SK-N-SH treated with all-trans-retinoic acid at 6 μM for 48 hours (cell line): ENCODE results near the gene ZSWIM7.
"Not testable (repeated sequence)": the region's sequence is repeated elsewhere in the genome, so short reads cannot be mapped to it uniquely, and the experiment has no call there.

ENCODE experiments used
- ATAC-seq: fragments of 200-7000 bp; cut with Tn5 transposase; 3 replicates; pipeline ENCODE4 v1.9.1; 2020; ENCODE audit warnings: mild to moderate bottlenecking, moderate library complexity
- ARNTL ChIP-seq: fragments of 450-650 bp; formaldehyde crosslinking; IDR thresholded peaks from 2 replicates; pipeline ENCODE4 v1.5.0; 2020; ENCODE audit warnings: low read depth, mild to moderate bottlenecking, moderate library complexity, borderline replicate concordance
- CSDC2 ChIP-seq: fragments of 250-450 bp; sonication (Bioruptor Pico); IDR thresholded peaks from 2 replicates; pipeline ENCODE4 v1.5.0; 2020; ENCODE audit warnings: mild to moderate bottlenecking, moderate library complexity
- ESRRG ChIP-seq: fragments of 250-450 bp; sonication (Bioruptor Pico); IDR thresholded peaks from 2 replicates; pipeline ENCODE4 v1.6.1; 2021; ENCODE audit warnings: mild to moderate bottlenecking
- GLIS3 ChIP-seq: fragments of 250-450 bp; sonication (Bioruptor Pico); IDR thresholded peaks from 2 replicates; pipeline ENCODE4 v1.5.0; 2020; ENCODE audit warnings: mild to moderate bottlenecking, moderate library complexity
- ISL1 ChIP-seq: fragments of 250-450 bp; sonication (Bioruptor Pico); IDR thresholded peaks from 2 replicates; pipeline ENCODE4 v2.1.2; 2022; ENCODE audit warnings: mild to moderate bottlenecking, moderate library complexity
- OSR1 ChIP-seq: fragments of 250-450 bp; sonication (Bioruptor Pico); IDR thresholded peaks from 2 replicates; pipeline ENCODE4 v1.8.0; 2022; ENCODE audit warnings: moderate library complexity, mild to moderate bottlenecking, inconsistent platforms
- PPARA ChIP-seq: fragments of 250-450 bp; sonication (Bioruptor Pico); IDR thresholded peaks from 2 replicates; pipeline ENCODE4 v1.5.0; 2020; ENCODE audit warnings: mild to moderate bottlenecking, borderline replicate concordance
- RARB ChIP-seq: fragments of 250-450 bp; sonication (Bioruptor Pico); IDR thresholded peaks from 2 replicates; pipeline ENCODE4 v1.8.0; 2021; ENCODE audit warnings: mild to moderate bottlenecking, moderate library complexity
- SNAI2 ChIP-seq: fragments of 250-450 bp; sonication (Bioruptor Pico); IDR thresholded peaks from 2 replicates; pipeline ENCODE4 v1.5.0; 2020; ENCODE audit warnings: mild to moderate bottlenecking, moderate library complexity
- TCF4 ChIP-seq: fragments of 250-450 bp; sonication (Bioruptor Pico); IDR thresholded peaks from 2 replicates; pipeline ENCODE4 v1.8.0; 2021; ENCODE audit warnings: mild to moderate bottlenecking, moderate library complexity, borderline replicate concordance
- TOX ChIP-seq: fragments of 250-450 bp; sonication (Bioruptor Pico); IDR thresholded peaks from 2 replicates; pipeline ENCODE4 v1.8.0; 2021; ENCODE audit warnings: mild to moderate bottlenecking, moderate library complexity, borderline replicate concordance
- TSHZ2 ChIP-seq: fragments of 250-450 bp; sonication (Bioruptor Pico); IDR thresholded peaks from 2 replicates; pipeline ENCODE4 v1.5.0; 2020; ENCODE audit warnings: mild to moderate bottlenecking, moderate library complexity
- ZC3H10 ChIP-seq: fragments of 250-450 bp; sonication (Bioruptor Pico); IDR thresholded peaks from 2 replicates; pipeline ENCODE4 v1.5.1; 2021; ENCODE audit warnings: mild to moderate bottlenecking, moderate library complexity
- ZFP3 ChIP-seq: fragments of 250-450 bp; sonication (Bioruptor Pico); IDR thresholded peaks from 2 replicates; pipeline ENCODE4 v1.5.0; 2020; ENCODE audit warnings: mild to moderate bottlenecking, moderate library complexity
- ZFP30 ChIP-seq: fragments of 450-650 bp; formaldehyde crosslinking; IDR thresholded peaks from 2 replicates; pipeline ENCODE4 v1.5.0; 2022; ENCODE audit warnings: mild to moderate bottlenecking, moderate library complexity
- ZNF565 ChIP-seq: fragments of 450-650 bp; formaldehyde crosslinking; conservative IDR thresholded peaks from 2 replicates; pipeline ENCODE4 v1.5.0; 2020; ENCODE audit warnings: low read depth, mild to moderate bottlenecking, moderate library complexity
- ZNF70 ChIP-seq: fragments of 450-650 bp; formaldehyde crosslinking; IDR thresholded peaks from 2 replicates; pipeline ENCODE4 v1.5.0; 2020; ENCODE audit warnings: mild to moderate bottlenecking, moderate library complexity
- ZNF8 ChIP-seq: fragments of 450-650 bp; formaldehyde crosslinking; IDR thresholded peaks from 2 replicates; pipeline ENCODE4 v1.5.0; 2020; ENCODE audit warnings: mild to moderate bottlenecking, moderate library complexity
- TF ChIP-seq, protein P1 (sequence below): fragments of 250-450 bp; sonication (Bioruptor Pico); IDR thresholded peaks from 2 replicates; pipeline ENCODE4 v1.5.1; 2020; ENCODE audit warnings: low read depth, mild to moderate bottlenecking, moderate library complexity
- TF ChIP-seq, protein P2 (sequence below): fragments of 250-450 bp; sonication (Bioruptor Pico); IDR thresholded peaks from 2 replicates; pipeline ENCODE4 v1.8.0; 2021; ENCODE audit warnings: low read depth, mild to moderate bottlenecking, moderate library complexity, borderline replicate concordance
- TF ChIP-seq, protein P3 (sequence below): fragments of 250-450 bp; sonication (Bioruptor Pico); IDR thresholded peaks from 2 replicates; pipeline ENCODE4 v1.8.0; 2020; ENCODE audit warnings: mild to moderate bottlenecking, moderate library complexity, borderline replicate concordance
- TF ChIP-seq, protein P4 (sequence below): fragments of 250-450 bp; sonication (Bioruptor Pico); IDR thresholded peaks from 2 replicates; pipeline ENCODE4 v1.5.1; 2021; ENCODE audit warnings: mild to moderate bottlenecking, moderate library complexity

ZSWIM7 gene

DNA sequence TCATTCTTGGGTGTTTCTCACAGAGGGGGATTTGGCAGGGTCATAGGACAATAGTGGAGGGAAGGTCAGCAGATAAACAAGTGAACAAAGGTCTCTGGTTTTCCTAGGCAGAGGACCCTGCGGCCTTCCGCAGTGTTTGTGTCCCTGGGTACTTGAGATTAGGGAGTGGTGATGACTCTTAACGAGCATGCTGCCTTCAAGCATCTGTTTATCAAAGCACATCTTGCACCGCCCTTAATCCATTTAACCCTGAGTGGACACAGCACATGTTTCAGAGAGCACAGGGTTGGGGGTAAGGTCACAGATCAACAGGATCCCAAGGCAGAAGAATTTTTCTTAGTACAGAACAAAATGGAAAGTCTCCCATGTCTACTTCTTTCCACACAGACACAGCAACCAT is 20.5 kb downstream of the ZSWIM7 start:
- not testable (repeated sequence) for ATAC-seq

- TF ChIP-seq ZC3H10 (CRISPR knock-in tag) = no peak
- no peak for TF ChIP-seq ARNTL (CRISPR knock-in tag)
- TF ChIP-seq SNAI2 (CRISPR knock-in tag) = no peak
- no peak for TF ChIP-seq ISL1 (CRISPR knock-in tag)
- no peak for TF ChIP-seq TOX (CRISPR knock-in tag)
- TF ChIP-seq TCF4 (CRISPR knock-in tag) = no peak
- TF ChIP-seq, protein P1, sequence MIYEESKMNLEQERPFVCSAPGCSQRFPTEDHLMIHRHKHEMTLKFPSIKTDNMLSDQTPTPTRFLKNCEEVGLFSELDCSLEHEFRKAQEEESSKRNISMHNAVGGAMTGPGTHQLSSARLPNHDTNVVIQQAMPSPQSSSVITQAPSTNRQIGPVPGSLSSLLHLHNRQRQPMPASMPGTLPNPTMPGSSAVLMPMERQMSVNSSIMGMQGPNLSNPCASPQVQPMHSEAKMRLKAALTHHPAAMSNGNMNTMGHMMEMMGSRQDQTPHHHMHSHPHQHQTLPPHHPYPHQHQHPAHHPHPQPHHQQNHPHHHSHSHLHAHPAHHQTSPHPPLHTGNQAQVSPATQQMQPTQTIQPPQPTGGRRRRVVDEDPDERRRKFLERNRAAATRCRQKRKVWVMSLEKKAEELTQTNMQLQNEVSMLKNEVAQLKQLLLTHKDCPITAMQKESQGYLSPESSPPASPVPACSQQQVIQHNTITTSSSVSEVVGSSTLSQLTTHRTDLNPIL (CRISPR knock-in tag) = no peak
- TF ChIP-seq ZFP30 = no peak
- TF ChIP-seq ZFP3 (CRISPR knock-in tag) = no peak
- no peak for ATAC-seq
Observed at GRCh38 chr17:15978606-15979005, 20.9 kb downstream of the ZSWIM7 start.

DNA sequence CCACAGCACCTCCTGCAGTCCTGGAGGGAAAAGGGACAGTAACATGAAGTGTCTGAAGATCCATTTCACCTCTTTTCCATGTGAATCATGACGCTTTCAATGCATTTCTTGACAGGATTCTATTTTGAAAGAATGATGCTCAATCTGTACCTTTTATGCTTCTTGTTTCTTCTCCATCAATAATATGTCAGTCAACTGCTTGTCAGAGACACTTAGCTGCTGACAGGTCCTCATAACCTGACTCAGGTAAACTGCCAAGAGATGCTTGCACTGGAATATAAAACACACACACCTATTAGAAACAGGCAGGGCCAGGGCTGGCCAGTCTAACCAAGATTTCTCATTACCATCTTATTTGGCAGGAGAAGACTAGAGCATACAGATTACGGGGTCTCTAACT is 21.6 kb downstream of the ZSWIM7 start:
- ATAC-seq = no peak
- TF ChIP-seq ZNF8 (CRISPR knock-in tag) (no peak), SNAI2 (CRISPR knock-in tag) (no peak)
- TF ChIP-seq, protein P2, sequence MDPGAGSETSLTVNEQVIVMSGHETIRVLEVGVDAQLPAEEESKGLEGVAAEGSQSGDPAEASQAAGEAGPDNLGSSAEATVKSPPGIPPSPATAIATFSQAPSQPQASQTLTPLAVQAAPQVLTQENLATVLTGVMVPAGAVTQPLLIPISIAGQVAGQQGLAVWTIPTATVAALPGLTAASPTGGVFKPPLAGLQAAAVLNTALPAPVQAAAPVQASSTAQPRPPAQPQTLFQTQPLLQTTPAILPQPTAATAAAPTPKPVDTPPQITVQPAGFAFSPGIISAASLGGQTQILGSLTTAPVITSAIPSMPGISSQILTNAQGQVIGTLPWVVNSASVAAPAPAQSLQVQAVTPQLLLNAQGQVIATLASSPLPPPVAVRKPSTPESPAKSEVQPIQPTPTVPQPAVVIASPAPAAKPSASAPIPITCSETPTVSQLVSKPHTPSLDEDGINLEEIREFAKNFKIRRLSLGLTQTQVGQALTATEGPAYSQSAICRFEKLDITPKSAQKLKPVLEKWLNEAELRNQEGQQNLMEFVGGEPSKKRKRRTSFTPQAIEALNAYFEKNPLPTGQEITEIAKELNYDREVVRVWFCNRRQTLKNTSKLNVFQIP (CRISPR knock-in tag) = no peak

DNA sequence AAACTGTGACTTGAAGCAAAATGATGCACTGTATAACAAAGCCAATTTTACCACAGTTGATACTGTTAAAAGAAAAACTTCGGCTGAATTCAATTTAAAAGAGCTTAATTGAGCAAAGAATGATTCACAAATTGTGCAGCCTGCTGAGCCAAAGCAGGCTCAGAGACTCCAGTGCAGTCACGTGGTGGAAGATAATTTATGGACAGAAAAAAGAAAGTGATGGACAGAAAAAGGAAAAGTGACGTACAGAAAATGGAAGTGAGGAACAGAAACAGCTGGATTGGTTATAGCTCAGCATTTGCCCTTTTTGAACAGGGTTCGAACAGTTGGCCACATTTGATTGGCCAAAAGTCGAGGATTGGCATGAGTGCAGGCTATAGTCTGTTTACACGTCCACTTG is 25.7 kb downstream of the ZSWIM7 start:
- peak; percentile 46 for ATAC-seq
- TF ChIP-seq GLIS3 (CRISPR knock-in tag) (no peak), CSDC2 (CRISPR knock-in tag) (no peak), ZC3H10 (CRISPR knock-in tag) (no peak), ZNF70 (CRISPR knock-in tag) (no peak), ESRRG (CRISPR knock-in tag) (no peak), PPARA (CRISPR knock-in tag) (no peak), OSR1 (CRISPR knock-in tag) (no peak), TSHZ2 (CRISPR knock-in tag) (no peak), RARB (CRISPR knock-in tag) (no peak), ZFP3 (CRISPR knock-in tag) (no peak), TCF4 (CRISPR knock-in tag) (no peak), ZNF565 (no peak), SNAI2 (CRISPR knock-in tag) (no peak)
- TF ChIP-seq, all 23 proteins: peak for 0

DNA sequence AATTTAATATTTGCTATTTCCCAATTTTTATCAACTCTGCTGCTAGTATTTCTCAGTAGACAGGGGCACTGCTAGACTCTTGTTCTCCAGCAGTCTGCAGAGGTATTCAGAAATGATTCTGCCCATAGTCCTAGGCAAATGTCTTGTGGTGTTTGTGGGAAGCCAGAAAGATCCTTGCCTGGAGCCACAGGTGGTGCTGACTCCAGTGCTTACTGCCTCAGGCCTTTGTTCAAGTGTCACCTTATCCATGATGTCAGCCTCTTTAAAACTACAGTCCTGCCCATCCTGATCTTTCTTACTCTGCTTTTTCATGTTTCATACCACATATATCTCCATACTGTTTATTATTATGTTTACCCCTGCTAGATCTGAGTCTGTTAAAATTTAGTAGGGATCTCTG is 26.5 kb downstream of the ZSWIM7 start:
- ATAC-seq = peak; percentile 18; the same call in 1 of the 3 replicates
- TF ChIP-seq GLIS3 (CRISPR knock-in tag) (no peak), ZFP30 (no peak), TSHZ2 (CRISPR knock-in tag) (no peak), ZNF70 (CRISPR knock-in tag) (no peak), ZC3H10 (CRISPR knock-in tag) (no peak), SNAI2 (CRISPR knock-in tag) (no peak), RARB (CRISPR knock-in tag) (no peak), OSR1 (CRISPR knock-in tag) (no peak), CSDC2 (CRISPR knock-in tag) (no peak)
- TF ChIP-seq, protein P3, sequence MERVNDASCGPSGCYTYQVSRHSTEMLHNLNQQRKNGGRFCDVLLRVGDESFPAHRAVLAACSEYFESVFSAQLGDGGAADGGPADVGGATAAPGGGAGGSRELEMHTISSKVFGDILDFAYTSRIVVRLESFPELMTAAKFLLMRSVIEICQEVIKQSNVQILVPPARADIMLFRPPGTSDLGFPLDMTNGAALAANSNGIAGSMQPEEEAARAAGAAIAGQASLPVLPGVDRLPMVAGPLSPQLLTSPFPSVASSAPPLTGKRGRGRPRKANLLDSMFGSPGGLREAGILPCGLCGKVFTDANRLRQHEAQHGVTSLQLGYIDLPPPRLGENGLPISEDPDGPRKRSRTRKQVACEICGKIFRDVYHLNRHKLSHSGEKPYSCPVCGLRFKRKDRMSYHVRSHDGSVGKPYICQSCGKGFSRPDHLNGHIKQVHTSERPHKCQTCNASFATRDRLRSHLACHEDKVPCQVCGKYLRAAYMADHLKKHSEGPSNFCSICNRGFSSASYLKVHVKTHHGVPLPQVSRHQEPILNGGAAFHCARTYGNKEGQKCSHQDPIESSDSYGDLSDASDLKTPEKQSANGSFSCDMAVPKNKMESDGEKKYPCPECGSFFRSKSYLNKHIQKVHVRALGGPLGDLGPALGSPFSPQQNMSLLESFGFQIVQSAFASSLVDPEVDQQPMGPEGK = no peak
- TF ChIP-seq, protein P4, sequence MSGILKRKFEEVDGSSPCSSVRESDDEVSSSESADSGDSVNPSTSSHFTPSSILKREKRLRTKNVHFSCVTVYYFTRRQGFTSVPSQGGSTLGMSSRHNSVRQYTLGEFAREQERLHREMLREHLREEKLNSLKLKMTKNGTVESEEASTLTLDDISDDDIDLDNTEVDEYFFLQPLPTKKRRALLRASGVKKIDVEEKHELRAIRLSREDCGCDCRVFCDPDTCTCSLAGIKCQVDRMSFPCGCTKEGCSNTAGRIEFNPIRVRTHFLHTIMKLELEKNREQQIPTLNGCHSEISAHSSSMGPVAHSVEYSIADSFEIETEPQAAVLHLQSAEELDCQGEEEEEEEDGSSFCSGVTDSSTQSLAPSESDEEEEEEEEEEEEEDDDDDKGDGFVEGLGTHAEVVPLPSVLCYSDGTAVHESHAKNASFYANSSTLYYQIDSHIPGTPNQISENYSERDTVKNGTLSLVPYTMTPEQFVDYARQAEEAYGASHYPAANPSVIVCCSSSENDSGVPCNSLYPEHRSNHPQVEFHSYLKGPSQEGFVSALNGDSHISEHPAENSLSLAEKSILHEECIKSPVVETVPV (CRISPR knock-in tag) = no peak
- TF ChIP-seq, all 23 proteins: peak for 0
